ENCODE results near the gene DNAJB13.

Gene DNAJB13

GRCh38 chr11:73944085-73944484, 6.7 kb upstream of the DNAJB13 start:
- H3K9me2 ChIP-seq (replicated peaks; ENCODE audit: insufficient read depth, low read length), result no peaks in the 10 kb centered on the region
- TF ChIP-seq EZH2phosphoT487 (IDR thresholded peaks at IDR 0.05; ENCODE audit: low read length) (no peak), CTCF (IDR thresholded peaks at IDR 0.05; ENCODE audit: low read length) (no peak), EZH2 (optimal IDR thresholded peaks at IDR 0.05; ENCODE audit: low read depth, low read length) (no peak)

GRCh38 chr11:73944901-73945300, 5.9 kb upstream of the DNAJB13 start:
- H3K9ac ChIP-seq (ENCODE audit: low read length), result no peak overlapping the region
- no peak overlapping the region for H3K27ac ChIP-seq (ENCODE audit: low read length)
- no peaks in the 10 kb centered on the region for H3K9me2 ChIP-seq (replicated peaks; ENCODE audit: insufficient read depth, low read length)
- no peak overlapping the region for H3K4me3 ChIP-seq (ENCODE audit: low read length)
- H3K27me3 ChIP-seq (replicated peaks; ENCODE audit: insufficient read depth, low read length), result no peaks in the 10 kb centered on the region
- no peaks in the 10 kb centered on the region for H3F3A ChIP-seq (ENCODE audit: insufficient read depth, low read length)
- no peaks in the 10 kb centered on the region for H4K20me1 ChIP-seq (ENCODE audit: insufficient read depth, low read length)
- H3K4me2 ChIP-seq (ENCODE audit: low read depth, low read length), result no peak overlapping the region
- TF ChIP-seq EZH2 (optimal IDR thresholded peaks at IDR 0.05; ENCODE audit: low read depth, low read length), result no peak
- TF ChIP-seq CTCF (IDR thresholded peaks at IDR 0.05; ENCODE audit: low read length), result no peak
- TF ChIP-seq EZH2phosphoT487 (IDR thresholded peaks at IDR 0.05; ENCODE audit: low read length), result no peak
- no peak overlapping the region for H2AFZ ChIP-seq (ENCODE audit: low read length)
- no peaks in the 10 kb centered on the region for H3K36me3 ChIP-seq (replicated peaks; ENCODE audit: insufficient read depth, low read length)
- H3K9me3 ChIP-seq (replicated peaks; ENCODE audit: insufficient read depth, low read length), result no peaks in the 10 kb centered on the region
- H3K79me2 ChIP-seq (ENCODE audit: low read length), result no peaks in the 10 kb centered on the region
- no peaks in the 10 kb centered on the region for H3K4me1 ChIP-seq (ENCODE audit: low read length)
- no peak for DNase-seq

More at GRCh38 chr11:73944085-73944484, 6.7 kb upstream of the DNAJB13 start:
- DNase-seq, result no peak
- H3K4me1 ChIP-seq (ENCODE audit: low read length), result no peaks in the 10 kb centered on the region
- H4K20me1 ChIP-seq (ENCODE audit: insufficient read depth, low read length), result no peaks in the 10 kb centered on the region
- no peak overlapping the region for H3K9ac ChIP-seq (ENCODE audit: low read length)
- no peak overlapping the region for H3K27ac ChIP-seq (ENCODE audit: low read length)
- H3K79me2 ChIP-seq (ENCODE audit: low read length), result no peaks in the 10 kb centered on the region
- no peaks in the 10 kb centered on the region for H3K27me3 ChIP-seq (replicated peaks; ENCODE audit: insufficient read depth, low read length)
- H2AFZ ChIP-seq (ENCODE audit: low read length), result no peak overlapping the region
- H3K4me2 ChIP-seq (ENCODE audit: low read depth, low read length), result no peak overlapping the region
- H3K9me3 ChIP-seq (replicated peaks; ENCODE audit: insufficient read depth, low read length), result no peaks in the 10 kb centered on the region
- no peaks in the 10 kb centered on the region for H3F3A ChIP-seq (ENCODE audit: insufficient read depth, low read length)
- no peak overlapping the region for H3K4me3 ChIP-seq (ENCODE audit: low read length)
- H3K36me3 ChIP-seq (replicated peaks; ENCODE audit: insufficient read depth, low read length), result no peaks in the 10 kb centered on the region

- no peak overlapping the region for H2AFZ ChIP-seq (ENCODE audit: low read length)
- H3K9me2 ChIP-seq (replicated peaks; ENCODE audit: insufficient read depth, low read length), result no peaks in the 10 kb centered on the region
Observed at GRCh38 chr11:73945396-73945795, 5.4 kb upstream of the DNAJB13 start.

More at GRCh38 chr11:73945396-73945795, 5.4 kb upstream of the DNAJB13 start:
- H3K9me3 ChIP-seq (replicated peaks; ENCODE audit: insufficient read depth, low read length), result no peaks in the 10 kb centered on the region
- TF ChIP-seq EZH2phosphoT487 (IDR thresholded peaks at IDR 0.05; ENCODE audit: low read length), result no peak
- TF ChIP-seq CTCF (IDR thresholded peaks at IDR 0.05; ENCODE audit: low read length), result no peak
- TF ChIP-seq EZH2 (optimal IDR thresholded peaks at IDR 0.05; ENCODE audit: low read depth, low read length), result no peak
- H3K79me2 ChIP-seq (ENCODE audit: low read length), result no peaks in the 10 kb centered on the region
- no peaks in the 10 kb centered on the region for H3K4me1 ChIP-seq (ENCODE audit: low read length)
- no peaks in the 10 kb centered on the region for H4K20me1 ChIP-seq (ENCODE audit: insufficient read depth, low read length)
- H3K4me2 ChIP-seq (ENCODE audit: low read depth, low read length), result no peak overlapping the region
- no peak overlapping the region for H3K4me3 ChIP-seq (ENCODE audit: low read length)
- DNase-seq, result no peak
- H3K9ac ChIP-seq (ENCODE audit: low read length), result no peak overlapping the region
- no peak overlapping the region for H3K27ac ChIP-seq (ENCODE audit: low read length)
- H3F3A ChIP-seq (ENCODE audit: insufficient read depth, low read length), result no peaks in the 10 kb centered on the region
- H3K27me3 ChIP-seq (replicated peaks; ENCODE audit: insufficient read depth, low read length), result no peaks in the 10 kb centered on the region
- H3K36me3 ChIP-seq (replicated peaks; ENCODE audit: insufficient read depth, low read length), result no peaks in the 10 kb centered on the region
